Measurements from ENCODE around the gene DHX58.

DHX58 gene

DNA sequence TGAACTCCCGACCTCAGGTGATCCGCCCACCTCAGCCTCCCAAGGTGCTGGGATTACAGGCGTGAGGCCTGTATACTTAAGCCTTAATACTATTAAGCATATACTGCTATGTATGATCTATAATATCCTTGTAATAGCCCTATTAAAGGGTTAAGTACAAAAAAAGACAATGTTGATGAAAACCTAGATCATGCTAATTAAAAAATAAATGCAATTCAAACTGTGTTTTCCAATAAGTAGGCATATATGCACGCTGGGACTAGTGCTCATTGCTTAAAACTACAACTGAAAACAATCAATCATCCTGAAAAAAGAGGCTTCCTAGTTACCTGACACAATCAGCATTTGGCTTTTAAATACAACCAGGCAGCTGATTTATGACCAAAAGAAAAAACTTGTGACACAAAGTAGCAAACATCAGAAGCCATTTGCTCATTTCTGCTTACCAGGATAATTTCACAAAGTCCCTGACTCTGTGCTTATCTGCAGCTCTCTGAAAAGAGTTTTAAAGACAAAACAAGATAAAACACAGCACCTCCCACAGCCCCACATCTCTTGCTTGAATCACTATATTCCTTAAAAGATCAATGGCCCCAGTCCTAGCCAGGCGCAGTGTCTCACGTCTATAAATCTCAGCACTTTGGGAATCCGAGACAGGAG, 25.3 kb downstream of the DHX58 start:
- no peak for DNase-seq (ENCODE audit: low read depth)

- DNase-seq (ENCODE audit: low read depth) = no peak
These were observed 30.9 kb downstream of the DHX58 start for GRCh38 chr17:42081516-42082129.

DNA sequence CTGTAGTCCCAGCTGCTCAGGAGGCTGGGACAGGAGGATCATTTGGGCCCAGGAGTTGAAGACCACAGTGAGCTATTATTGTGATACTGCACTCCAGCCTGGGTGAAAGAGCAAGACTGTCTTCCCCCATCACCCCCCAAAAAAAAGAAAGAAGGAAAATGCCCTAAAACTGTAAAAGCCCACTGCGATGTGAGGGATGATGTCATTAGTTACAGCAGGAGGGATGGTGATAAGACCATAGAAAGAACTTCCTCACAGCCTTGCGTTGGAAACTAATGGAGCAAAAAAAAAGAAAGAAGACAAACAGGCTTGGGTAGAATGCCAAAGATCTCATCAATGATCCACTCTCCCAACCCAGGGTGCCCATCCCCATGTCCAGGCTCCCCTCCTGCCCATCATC, 33.0 kb downstream of the DHX58 start:
- DNase-seq (ENCODE audit: low read depth) = no peak

DNA sequence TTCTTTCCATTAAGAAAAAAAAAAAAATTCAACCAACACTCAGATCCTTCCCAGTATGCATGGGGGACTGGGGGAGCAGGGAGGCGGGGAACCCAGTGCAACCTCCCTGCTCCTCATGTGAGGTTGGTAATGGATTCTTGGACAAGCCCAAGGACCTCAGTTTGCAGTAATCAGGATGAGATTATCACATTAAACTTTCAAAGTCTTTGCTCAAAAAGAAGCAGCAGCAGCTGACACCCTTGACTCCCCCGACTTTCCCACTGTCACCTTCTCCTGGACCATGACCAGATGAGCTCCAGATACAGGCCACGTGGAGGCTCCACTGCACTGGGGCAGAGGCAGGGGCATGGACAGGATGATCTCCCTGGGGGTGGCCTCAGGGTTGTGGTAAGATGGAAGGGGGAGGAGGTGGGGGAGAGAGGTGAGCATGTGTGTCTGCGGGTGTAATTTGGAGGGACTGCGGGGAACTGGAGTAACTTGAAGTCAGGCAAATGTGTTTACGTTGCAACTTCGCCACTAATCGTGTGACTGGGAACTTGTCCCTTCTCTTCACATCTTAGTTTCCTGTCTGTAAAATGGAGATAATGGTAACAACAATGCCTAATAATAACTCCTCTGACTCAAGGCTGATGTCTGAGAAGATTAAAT, 34.0 kb downstream of the DHX58 start:
- no peak for DNase-seq (ENCODE audit: low read depth)

DNA sequence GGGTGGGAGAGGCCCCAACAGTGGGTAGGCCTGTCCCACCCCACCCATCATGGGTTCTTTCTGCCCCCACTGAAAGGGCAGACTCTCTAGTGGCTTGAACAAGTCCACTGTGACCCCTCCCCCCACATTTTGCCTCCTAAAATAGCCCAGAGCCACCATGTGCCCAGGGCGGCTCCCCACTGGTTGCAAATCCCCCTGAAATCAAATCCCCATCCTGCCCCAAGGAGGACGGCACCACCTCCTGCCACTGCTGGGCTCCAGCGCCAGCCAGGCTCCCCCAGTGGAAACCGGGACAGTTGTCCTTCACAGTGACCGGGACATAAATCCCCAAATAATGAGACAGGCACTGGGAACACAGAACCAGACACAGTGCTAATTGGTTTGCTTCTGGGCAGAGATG, 34.8 kb downstream of the DHX58 start:
- DNase-seq (ENCODE audit: low read depth) = no peak

DNA sequence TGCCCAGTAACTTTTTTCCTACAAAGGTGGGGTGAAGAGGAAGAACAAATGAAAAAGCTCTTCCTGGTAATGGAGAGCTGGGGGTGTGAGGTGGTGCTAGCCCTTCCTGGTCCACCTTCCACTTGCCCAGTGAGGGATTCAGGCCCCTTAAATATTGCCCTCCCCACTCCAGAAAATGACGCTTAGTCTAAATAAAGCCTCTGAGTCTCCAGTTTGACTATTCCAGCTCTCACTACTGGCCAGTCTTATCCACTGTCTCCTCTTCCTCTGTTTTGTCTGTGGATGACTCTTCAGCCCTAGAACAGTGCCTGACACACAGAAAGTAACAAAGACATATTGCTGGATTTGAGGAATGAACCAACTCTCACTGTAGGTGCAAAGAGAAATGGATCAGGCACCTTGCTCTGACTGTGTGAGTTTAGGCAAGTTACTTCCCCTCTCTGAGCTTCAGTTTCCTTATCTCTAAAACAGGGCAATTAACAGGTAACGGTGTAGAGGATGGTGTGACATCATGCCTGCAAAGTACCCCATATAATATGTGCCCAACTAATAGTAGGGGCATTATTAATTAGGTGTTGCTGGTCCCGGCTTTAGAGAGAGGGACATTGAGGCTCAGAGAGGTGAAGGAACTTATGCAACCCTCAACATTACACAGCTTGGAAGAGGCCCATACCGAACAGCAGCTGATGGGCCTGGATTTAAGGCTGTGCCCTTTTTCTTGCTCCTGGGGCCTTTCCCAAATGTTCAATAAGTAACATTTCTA, 35.5 kb downstream of the DHX58 start:
- DNase-seq (ENCODE audit: low read depth) = no peak

DNA sequence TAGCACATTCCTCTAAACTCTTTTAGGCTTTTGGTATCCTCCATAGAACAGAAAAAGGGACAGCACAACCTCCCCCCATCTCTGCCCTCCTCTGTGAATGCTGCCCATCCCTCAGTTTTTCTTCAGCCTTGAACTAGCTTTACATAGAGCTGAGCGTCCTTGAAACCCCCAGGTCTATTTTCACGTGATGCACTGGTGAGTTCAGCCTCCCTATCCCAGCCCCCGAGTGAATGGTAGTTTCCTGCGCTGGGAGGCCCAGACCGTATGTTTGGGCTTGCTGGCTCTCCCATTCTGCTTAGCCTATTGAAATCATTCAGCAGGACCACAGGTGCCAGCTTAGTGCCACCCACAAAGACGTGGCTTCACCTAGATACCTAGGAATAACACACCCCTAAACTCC, 36.7 kb downstream of the DHX58 start:
- no peak for DNase-seq (ENCODE audit: low read depth)

DNA sequence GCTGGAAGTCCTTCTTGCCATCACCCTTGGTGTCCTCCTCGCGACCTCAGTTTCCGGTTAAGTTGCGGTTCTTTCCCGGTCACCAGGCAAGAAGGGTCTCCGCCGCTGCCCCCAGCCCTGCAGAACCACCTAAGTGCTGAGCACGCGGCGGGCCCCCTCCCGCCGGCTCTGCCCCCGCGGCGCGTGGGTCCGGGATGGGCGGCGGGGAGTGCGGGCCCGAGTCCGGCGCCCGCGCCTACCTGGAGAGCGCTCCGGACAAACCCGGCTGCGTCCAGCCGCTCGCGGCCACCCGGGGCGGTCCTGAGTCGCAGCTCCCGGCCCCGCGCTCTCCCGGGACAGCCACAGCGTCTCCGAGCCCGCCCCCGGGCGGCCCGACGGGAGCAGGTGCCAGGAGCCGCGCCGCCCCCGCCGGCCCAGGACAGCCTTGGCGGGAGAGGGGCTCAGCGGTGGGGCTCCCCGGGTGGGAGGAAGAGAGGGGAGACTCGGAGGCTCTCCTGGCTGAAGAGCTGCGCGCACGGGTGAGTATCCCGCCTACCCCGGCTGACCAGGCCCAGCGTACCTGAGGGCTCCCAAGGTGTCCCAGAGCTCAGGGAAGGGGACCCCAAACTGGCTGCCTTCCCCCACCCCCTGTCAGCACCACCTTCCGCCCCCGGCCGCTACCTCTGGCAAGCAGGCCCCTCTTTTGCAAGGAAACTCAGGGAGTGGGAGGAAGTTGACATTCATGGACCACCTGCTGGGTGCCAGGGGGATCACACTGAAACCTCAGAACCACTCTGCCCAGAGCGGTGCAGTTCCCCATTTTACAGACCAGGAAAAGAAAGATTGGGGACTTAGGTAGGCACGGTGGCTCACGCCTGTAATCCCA, 40.0 kb downstream of the DHX58 start:
- no peak for DNase-seq (ENCODE audit: low read depth)

DNA sequence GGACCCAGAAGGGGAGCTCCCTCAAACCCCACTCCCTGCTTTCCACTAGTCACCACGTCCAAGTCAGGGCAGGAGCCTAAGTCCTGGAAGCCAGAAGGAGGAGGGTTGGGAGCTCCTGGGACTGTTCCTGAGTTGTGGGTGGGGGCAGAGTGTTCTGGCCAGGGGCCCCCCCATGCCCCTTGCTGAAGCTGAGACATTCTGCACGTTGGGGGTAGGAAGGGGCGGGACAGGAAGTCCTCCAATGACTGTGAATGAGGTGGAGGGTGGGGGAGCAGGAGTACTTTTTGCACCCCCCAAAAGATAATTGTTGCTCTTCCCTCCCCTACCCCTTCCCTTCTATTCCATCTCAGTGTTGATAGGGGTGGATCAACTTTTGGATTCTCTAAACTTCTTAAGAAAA, 40.7 kb downstream of the DHX58 start:
- DNase-seq (ENCODE audit: low read depth) = no peak

DNA sequence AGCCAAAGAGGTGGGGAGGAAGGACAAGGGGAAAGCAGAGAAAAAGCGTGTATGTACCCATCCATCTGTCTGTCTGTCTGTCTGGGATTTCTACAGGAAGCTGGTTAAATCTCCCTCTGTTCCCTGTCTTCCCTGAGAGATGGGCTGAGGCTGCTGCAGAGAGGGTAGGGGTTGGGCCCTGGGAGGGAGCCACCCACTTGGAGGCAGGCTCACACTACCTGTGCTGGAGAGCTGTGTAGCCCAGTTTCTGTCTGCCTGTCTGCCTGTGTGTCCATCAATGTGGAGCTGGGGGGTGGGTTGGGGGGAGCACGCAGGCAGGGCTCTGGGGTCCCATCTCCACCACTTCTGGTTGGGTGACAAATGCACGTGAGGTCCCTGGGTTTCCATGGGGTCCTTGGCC, 43.5 kb downstream of the DHX58 start:
- DNase-seq (ENCODE audit: low read depth) = no peak

DNA sequence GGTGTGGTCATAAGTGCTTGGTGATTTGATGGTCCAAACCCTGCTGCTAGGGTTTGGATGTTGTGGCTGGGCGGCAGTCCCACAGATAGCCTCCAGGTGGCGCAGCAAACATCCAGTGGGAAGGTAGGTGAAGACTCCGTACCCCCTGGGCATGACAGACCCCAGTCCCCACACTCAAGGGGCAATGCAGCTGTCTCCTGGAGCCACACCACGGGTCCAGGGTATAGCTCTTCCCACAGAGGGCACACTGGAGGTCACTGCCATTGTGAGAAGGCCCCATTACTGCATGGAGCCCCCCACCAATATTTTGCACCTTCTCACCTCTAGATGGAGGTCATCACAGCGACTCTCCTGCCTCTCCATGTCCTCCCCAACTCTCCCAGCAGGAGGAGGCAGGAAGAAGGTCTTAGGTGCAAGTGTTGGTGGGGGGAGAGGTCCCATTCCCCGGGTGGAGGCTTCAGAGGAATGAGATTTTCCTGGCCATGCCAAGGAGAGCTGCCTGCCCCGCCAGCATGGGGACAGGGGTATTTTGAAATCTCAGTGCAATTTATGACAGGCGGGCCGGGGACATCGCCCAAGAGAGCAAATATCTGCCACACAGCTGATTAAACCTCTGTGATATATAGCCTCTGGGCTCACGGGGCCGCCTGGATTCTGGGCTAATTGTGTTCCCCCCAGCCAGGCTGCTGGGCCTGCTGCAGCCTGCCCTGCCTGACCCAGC, 45.0 kb downstream of the DHX58 start:
- DNase-seq (ENCODE audit: low read depth) = peak; percentile 24

DNA sequence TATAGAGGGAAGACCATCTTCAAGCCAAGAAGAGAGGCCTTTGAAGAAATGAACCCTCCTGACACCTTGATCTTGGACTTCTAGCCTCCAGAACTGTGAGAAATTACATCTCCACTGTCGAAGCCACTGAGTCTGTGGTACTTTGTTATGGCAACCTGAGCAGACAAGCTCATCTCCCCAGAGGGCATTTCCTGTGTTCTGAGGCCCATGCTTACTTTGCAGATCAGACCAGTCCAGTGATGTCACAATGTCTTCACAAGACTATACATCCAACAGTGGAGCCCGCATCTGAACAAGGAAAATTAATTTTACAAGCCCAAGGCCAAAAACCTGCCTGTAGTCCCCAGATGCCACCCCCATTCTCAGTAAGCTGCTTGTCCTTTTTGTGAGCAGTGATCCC, 47.3 kb downstream of the DHX58 start:
- no peak for DNase-seq (ENCODE audit: low read depth)

DNA sequence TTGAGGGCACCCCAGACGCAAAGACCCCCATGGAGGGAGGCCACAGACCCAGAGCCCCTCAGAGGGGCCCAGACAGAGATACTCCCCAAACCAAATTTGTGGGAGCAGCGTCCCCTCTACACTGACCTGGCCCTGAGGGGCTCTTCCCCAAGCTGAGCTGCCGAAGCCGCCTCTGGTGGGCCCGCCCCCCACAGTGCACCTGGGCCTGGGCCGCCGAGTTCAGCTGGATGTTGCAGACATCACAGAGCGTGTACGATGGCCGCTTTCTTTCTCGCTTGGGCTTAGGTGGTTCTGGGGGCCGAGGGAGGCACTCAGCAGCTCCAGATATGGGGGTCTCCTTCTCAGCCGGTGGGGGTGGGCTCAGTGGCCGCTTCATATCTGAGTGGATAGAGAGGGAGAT, 49.8 kb downstream of the DHX58 start:
- no peak for DNase-seq (ENCODE audit: low read depth)

DNA sequence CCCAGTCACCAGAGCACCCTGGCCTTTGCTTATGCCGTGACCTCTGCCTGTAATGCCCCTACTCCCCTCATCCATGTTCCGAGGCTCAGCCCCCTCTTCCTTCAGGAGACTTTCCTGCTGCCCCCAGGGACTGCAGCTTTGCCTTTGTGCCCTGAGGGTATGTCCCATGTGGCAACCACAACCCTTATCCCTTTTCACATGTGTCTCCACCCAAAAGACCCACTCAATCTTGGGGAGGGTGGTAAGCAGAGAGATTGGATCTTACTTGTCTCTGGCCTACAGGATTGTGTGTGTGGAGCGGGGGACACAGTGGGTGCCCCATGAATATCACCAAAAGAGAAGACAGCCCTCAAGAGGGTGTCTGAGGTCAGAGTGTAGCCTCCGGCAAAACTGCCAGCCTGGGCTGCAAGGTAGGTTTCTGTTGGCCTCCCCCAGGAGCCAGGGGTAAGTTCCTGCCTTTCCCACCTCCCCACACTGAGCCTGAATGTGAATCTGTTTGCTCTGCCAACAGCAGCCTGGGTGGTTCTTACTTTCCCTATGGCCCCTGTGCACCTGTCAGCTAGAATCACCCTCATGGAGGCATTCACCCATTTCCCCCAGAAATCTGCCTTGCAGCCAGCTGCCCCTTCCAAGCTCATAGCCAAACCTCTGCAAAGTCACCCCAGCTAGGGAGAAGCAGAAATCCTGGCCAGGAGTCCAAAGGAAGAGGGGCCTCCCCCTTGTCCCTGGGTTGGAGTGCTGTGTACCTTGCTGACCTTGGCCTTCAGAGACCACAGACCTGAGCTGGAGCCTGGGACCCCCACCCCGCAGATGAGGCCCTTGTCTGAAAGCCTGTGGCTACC, 50.6 kb downstream of the DHX58 start:
- no peak for DNase-seq (ENCODE audit: low read depth)

GRCh38 chr17:42060231-42060630, 52.3 kb downstream of the DHX58 start:
- no peak for DNase-seq (ENCODE audit: low read depth)

DNA sequence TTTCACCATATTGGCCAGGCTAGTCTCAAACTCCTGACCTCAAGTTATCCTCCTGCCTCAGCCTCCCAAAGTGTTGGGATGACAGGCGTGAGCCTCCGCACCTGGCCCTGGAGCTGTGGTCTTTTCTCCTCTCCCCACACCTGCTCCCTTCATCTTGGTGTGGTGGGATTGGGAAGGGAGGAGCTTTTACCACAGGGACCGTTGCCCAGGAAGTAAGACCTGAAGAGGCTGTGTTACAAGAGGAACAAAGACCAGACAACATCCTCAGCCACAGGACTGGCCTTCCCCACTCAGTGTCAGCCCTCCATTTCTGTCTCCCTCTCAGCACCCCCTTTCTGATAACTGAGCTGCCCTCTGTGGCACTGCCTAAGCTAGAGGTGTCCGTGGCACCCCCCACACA, 52.7 kb downstream of the DHX58 start:
- DNase-seq (ENCODE audit: low read depth) = no peak

DNA sequence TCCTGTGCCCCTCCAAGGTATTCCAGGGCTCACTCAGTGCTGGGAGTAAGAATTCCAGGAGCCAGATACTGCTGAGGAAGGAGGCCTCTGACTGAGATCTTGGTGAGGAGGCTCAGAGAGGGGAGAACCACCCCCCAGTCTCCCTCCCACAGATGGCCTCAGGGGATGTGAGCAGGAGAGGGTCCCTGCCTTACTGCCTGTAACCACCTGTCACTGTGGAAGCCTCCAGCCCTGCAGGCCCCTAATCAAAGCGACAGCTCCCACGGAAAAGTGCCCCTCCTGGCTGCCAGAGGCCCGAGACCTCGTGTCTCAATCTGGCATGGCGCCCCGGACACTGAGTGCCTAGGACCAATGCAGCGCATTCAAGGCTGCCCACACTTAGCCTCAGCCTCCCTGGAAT, 54.5 kb downstream of the DHX58 start:
- no peak for DNase-seq (ENCODE audit: low read depth)

DNA sequence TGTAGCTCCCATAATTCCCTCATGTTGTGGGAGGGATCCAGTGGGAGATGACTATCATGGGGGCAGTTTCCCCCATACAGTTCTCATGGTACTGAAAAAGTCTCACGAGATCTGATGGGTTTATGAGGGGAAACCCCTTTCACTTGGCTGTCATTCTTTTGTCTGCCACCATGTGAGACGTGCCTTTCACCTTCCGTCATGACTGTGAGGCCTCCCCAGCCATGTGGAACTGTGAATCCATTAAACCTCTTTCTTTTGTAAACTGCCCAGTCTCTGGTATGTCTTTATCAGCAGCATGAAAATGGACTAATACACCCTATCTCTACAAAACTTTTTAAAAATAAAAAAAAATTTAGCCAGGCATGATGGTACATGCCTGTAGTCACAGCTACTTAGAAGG, 55.9 kb downstream of the DHX58 start:
- DNase-seq (ENCODE audit: low read depth) = no peak

GRCh38 chr17:42055496-42055895, 57.0 kb downstream of the DHX58 start:
- no peak for DNase-seq (ENCODE audit: low read depth)

GRCh38 chr17:42055027-42055426, 57.5 kb downstream of the DHX58 start:
- DNase-seq (ENCODE audit: low read depth) = no peak

All from T-helper 22 cell (primary cell).